MG63 (cell line): ENCODE measurements around the gene PNPO. TPM values are rescaled to one million over a fixed set of nuclear protein-coding genes. Genes with fewer than 3 reads are reported as not detected.

Experiments
- DNase-seq: peaks from one replicate; pipeline ENCODE4 v3.0.0-alpha.2; 2020
- H3K27me3 ChIP-seq: fragments of 250-450 bp; sonication (Bioruptor Pico); 2 replicates; pipeline ENCODE4 v1.5.1; 2020; ENCODE audit warnings: mild to moderate bottlenecking, moderate library complexity
- H3K36me3 ChIP-seq: fragments of 250-450 bp; sonication (Bioruptor Pico); 2 replicates; pipeline ENCODE4 v1.5.1; 2020; ENCODE audit warnings: mild to moderate bottlenecking, moderate library complexity
- H3K4me3 ChIP-seq: fragments of 250-450 bp; sonication (Bioruptor Pico); 2 replicates; pipeline ENCODE4 v1.5.1; 2020; ENCODE audit warnings: mild to moderate bottlenecking, moderate library complexity
- H3K9me3 ChIP-seq: fragments of 250-450 bp; sonication (Bioruptor Pico); 2 replicates; pipeline ENCODE4 v1.5.1; 2020; ENCODE audit warnings: mild to moderate bottlenecking, moderate library complexity
- total RNA-seq: library from RNA; depleted of rRNA; stranded (reverse); fragments of >200 nt; shearing (Covaris generic); gene quantifications from 2 replicates; pipeline ENCODE4 v1.2.3, GENCODE V29; 2014; ENCODE audit warnings: low replicate concordance; rRNA removed

The PNPO gene
- 41.4 and 89.7 TPM in 2 replicates for total RNA-seq

DNA sequence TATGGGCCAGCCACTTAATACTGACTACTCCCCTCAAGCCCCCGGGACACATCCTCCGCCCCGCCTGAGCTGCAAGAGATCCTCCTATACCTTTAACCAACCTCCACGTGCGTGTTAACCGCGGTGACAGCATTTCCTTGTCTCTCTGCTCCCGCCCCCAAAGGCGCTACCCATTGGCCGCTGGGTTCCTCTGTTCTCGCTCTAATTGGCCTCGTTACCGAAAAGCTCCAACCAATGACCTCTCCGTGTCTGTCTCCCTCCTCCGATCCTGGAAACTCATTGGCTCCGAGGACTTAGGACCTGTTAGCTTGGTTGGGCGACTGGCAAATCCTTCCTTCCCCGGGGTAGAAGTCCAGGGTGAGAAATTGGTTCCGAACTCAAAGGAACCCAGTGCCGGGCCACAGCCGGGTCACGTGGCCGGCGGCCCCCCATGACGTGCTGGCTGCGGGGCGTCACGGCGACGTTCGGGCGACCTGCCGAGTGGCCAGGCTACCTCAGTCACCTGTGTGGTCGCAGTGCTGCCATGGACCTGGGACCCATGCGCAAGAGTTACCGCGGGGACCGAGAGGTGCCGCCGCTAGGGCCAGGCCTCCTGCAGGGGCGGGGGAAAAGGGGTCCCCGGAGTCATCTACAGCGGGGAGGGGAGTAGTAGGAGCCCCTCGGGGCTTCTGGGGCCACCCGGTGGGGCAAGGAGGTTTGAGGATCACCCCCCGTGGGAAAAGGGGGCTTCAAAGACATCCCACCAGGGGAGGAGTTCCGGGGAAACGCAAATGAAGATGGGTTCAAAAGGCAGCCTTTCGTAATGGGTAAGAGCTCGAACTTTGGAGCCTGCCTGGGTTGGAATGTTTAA, at the start of gene PNPO:
Gene PNPO (plus strand): TSS at position 326 of the 850 bp plus-strand sequence. CDS start 105 bp downstream, at position 431.
- H3K27me3 ChIP-seq, result no peaks in the 10 kb centered on the region
- H3K36me3 ChIP-seq, result peaks cover 25% of the 10 kb centered on the region
- peaks cover 5% of the 10 kb centered on the region for H3K9me3 ChIP-seq
- H3K4me3 ChIP-seq, result peak within 1 kb of the TSS; percentile 84
- DNase-seq, result peak; percentile 99

DNA sequence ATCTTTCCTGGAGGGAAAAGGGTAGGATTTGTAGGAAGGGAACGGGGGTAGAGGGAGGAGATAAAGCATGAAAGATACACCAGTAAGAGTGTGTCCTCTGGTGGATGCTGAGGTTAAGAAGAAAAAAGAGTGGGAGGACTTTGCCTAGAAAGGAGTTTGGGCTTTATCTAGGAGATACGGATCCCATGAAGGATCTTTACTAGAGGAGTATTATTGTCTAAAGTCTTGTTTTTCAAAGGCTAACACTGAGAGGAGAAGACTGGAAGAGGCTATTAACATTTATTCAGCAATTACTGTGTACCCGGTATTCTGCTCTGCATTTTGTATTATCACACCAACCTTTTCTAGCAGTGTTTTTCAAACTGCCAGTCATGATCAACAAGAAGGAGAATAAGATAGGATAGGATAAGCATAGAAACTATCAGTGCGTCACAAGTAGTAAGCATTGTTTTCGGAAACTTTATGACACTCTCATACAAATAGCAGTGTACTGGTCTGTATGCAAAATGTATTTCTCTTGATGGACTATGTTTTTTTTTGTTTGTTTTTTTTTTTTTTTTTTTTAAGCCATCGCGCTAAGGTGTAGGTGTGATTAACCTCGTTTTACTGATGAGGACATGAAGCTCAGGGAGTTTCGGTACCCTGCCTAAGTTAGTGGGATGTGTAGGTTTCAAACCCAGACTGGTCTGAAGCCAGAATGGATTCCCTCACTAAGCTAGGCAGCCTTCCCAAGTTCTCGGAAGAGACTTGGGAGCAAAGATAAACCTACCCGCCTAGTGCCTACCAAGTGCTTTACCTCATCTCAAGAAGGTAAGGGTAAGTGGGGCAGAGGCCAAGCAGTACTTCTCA, 46.6 kb upstream of the PNPO start:
- no peaks in the 10 kb centered on the region for H3K27me3 ChIP-seq
- no peak for DNase-seq
- H3K36me3 ChIP-seq, result peaks cover 13% of the 10 kb centered on the region
- peak overlapping the region; percentile 91 for H3K4me3 ChIP-seq
- H3K9me3 ChIP-seq, result no peaks in the 10 kb centered on the region

DNA sequence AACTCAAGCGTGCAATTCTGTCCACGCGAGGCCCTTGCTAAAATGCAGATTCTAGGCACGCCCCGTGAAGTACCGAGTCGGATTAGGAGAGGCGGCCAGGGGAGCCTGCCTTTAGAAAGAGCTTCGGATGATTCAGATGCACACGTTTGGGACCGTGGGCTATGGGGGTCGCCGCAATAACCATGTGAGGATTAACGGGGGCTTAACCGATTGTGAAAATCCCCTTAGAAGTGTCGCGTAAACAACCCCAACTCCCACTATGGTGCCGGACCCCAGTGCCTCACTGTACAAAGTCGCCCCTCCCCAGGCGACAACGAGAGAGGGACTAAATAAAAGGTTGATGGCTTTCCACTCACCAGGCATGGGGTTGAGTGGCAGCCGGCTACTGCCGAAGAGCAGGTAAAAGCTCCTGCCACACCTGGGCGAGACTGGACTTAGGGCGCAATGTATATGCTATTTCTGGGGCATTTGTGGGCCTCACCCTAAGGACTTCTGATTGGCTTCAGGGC, 46.0 kb upstream of the PNPO start:
- Histone ChIP-seq H3K36me3 (peaks cover 13% of the 10 kb centered on the region), H3K27me3 (no peaks in the 10 kb centered on the region), H3K4me3 (peak overlapping the region; percentile 91), H3K9me3 (no peaks in the 10 kb centered on the region)
- DNase-seq, result peak; percentile 27

DNA sequence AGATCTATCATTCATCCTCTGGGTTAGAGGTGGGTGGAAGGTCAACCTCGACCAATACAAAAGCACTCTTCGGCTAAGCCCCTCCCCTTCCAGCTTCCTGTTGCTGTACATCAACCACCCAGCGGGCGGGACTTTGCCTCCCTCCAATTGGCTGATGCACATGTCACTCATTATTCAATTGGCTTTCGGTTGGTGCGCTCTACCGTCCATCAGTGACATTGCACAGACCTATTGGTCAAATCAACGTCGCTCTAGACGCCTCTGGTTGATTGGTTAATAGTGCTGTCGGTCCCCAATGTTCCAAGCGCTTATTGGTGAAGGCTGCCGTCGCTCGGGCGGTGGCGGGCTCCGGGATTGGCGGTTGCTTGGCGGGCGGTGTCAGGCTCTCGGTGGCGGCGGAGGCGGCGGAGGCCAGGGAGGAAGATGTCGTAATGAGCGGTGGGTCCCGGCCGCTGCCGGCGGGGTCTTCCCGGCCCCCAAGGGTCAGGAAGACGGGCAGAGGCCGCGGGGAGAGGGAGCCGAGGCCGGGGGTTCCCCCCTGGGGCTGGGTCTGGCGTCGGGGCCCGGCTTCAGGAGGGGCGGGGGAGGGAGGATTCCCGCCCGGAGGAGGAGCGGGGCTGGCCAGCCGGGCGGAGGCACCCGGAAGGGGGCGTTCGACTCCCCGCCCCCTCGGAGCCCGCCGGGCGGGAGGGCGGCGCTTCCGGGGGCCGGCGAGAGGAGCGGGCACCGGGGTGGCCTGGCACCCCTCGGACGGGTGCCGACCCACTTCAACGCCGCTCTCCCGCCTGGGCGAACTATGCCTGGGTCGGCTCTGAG, 45.3 kb upstream of the PNPO start, which contains the start of gene SP2:
Gene SP2 (plus strand): TSS at position 381 of the 816 bp plus-strand sequence. CDS start 51 bp downstream, at position 432.
- Histone ChIP-seq H3K36me3 (peaks cover 13% of the 10 kb centered on the region), H3K9me3 (no peaks in the 10 kb centered on the region), H3K27me3 (no peaks in the 10 kb centered on the region), H3K4me3 (peak within 1 kb of the TSS; percentile 91)
- DNase-seq, result peak; percentile 100

DNA sequence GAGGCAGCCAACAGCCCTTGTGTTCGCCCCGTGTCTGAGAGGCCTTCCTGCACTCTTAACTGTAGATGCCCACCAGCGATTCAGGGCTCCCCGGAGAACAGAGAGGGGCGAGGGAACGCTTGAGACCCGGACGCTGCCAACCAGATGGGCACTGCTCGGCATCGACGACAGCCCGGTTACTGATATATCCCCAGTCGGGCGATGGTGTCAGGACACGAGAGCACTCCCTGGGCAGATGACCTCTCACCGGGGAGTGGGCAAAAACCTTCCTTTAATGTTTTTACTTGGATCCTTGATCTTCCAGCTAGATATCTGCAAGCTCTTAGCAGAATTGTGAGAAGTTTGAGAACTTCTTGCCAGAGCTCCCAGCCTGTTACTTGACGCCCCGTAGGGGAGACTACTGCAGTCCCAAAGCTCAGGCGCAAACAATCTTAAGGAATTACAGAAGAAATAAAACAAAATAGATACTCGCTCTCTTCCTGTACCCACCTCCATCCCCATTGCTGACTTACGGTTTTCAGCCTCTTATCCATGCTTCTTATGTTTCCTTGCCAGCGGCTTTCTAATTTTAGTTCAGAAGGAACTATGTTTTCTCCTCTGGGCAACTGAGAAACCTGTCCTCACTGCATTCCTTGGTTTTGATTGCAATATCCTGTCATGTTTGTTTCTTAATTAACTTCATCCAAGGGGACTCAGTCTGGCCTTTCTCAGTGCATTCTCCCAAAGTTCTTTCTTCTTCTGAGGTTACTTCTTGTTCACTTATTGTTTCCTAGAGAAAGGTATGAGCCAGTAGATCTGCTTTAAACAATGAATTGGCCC, 44.5 kb upstream of the PNPO start:
- no peaks in the 10 kb centered on the region for H3K9me3 ChIP-seq
- DNase-seq, result no peak
- H3K36me3 ChIP-seq, result peaks cover 13% of the 10 kb centered on the region
- H3K27me3 ChIP-seq, result no peaks in the 10 kb centered on the region
- H3K4me3 ChIP-seq, result peak overlapping the region; percentile 80

DNA sequence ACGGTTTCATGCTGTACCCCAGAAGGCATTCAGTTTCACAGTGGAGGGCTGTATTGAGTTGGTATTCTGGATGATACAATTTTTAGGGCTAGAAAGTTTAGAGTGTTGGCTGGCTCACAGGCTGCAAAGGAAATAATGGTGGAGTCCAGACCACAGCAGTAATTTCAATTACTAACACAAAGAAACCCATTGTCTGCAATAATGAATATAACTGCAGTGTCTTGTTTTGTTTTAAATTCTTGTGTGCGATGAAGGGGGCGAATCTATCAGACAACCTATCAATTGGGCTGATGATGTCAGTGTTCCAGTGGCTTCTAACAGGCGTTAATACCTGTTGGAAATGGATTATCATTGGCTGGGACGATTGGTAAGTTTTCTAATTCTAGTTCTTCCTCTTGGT, 43.8 kb upstream of the PNPO start:
- Histone ChIP-seq H3K9me3 (no peaks in the 10 kb centered on the region), H3K4me3 (peak overlapping the region; percentile 80), H3K36me3 (peaks cover 13% of the 10 kb centered on the region), H3K27me3 (no peaks in the 10 kb centered on the region)
- no peak for DNase-seq

DNA sequence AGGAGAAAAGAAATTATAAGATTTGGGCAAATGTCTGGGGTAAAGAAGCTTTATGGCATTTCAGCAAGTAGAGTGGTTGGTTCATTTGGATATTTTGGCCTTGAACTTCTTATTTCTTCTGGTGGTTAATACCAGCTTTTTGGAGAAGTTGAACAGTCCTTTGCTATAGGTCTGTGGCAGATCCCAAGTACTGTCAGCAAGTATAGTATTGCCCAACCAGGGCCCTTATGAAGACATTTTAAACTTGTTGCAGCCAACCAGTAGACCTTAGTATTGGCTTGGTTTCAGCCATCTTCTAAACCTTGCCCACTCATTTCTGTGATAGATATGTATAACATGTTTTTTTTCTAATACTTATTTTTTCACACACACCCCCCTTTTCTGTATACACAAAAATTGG, 43.1 kb upstream of the PNPO start:
- Histone ChIP-seq H3K36me3 (peaks cover 13% of the 10 kb centered on the region), H3K9me3 (no peaks in the 10 kb centered on the region), H3K4me3 (no peak overlapping the region), H3K27me3 (no peaks in the 10 kb centered on the region)
- no peak for DNase-seq

GRCh38 chr17:47899643-47900042, 41.7 kb upstream of the PNPO start:
- no peak for DNase-seq
- Histone ChIP-seq H3K36me3 (peaks cover 17% of the 10 kb centered on the region), H3K27me3 (no peaks in the 10 kb centered on the region), H3K4me3 (no peak overlapping the region), H3K9me3 (no peaks in the 10 kb centered on the region)

GRCh38 chr17:47901423-47901822, 39.9 kb upstream of the PNPO start:
- no peaks in the 10 kb centered on the region for H3K9me3 ChIP-seq
- DNase-seq, result no peak
- H3K36me3 ChIP-seq, result peaks cover 17% of the 10 kb centered on the region
- H3K27me3 ChIP-seq, result no peaks in the 10 kb centered on the region
- H3K4me3 ChIP-seq, result no peak overlapping the region

GRCh38 chr17:47902039-47902744, 39.2 kb upstream of the PNPO start:
- Histone ChIP-seq H3K4me3 (no peak overlapping the region), H3K27me3 (no peaks in the 10 kb centered on the region)

DNA sequence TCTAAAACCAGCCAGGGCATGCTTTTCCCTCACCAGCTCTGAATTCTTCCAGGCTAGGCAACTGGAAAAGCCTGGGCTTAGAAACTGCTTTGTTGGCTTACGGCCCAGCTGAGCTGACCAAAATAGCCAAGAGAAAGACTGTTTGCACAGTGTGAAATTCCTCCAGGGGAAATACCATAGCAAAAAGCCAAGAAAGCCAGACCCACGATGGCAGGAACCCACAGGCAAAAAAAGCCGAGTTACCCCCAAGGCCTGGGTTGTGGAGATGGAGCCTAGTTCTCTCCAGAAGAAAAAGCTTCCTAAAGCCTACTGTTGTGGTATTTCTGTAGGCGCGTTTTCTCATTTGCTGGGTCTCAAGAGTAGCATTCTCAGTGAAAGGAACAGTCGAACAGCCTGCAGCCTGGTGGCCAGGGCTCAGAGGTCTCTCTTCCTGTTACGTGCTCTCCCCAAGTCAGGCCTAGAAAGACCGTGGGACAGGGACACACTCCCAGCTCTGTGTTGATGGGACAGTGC, 36.1 kb upstream of the PNPO start:
- peaks cover 13% of the 10 kb centered on the region for H3K36me3 ChIP-seq
- H3K27me3 ChIP-seq, result no peaks in the 10 kb centered on the region
- H3K4me3 ChIP-seq, result no peak overlapping the region
- DNase-seq, result peak; percentile 82
- no peaks in the 10 kb centered on the region for H3K9me3 ChIP-seq

More at GRCh38 chr17:47902039-47902744, 39.2 kb upstream of the PNPO start:
- DNase-seq, result no peak
- peaks cover 17% of the 10 kb centered on the region for H3K36me3 ChIP-seq
- H3K9me3 ChIP-seq, result no peaks in the 10 kb centered on the region

GRCh38 chr17:47906443-47906842, 34.9 kb upstream of the PNPO start:
- Histone ChIP-seq H3K9me3 (no peaks in the 10 kb centered on the region), H3K36me3 (peaks cover 18% of the 10 kb centered on the region), H3K4me3 (no peak overlapping the region), H3K27me3 (no peaks in the 10 kb centered on the region)
- DNase-seq, result no peak

DNA sequence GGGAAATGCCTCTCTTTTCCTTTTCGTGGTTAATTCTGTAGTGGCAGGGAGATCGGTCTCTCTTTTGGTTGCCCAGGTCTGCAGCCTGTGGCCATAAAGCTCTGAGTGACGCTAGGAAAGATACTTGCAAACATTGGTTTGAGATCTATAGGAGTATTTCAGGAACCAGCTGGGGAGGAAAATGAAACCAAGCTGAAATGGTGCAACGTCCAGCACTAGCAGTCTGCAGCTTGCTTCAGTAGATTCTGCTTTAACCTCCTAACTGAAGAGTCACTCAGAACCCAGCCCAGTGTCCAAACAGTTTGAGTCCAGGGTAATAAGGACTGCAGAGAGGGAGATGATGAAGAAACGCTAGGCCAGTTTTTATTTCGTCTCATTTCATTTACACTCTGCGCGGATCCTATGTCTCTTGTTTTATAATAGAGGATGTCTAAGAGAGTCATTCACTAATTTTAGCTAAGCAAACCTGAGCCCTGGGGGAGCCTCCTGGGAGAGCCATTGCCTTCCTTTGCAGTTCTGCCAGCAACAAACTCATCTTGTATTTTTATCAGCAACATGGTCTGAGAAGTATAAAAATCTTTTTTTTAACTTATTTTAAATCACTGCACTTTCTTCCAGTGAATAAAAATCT, 33.3 kb upstream of the PNPO start:
- H3K9me3 ChIP-seq, result no peaks in the 10 kb centered on the region
- H3K36me3 ChIP-seq, result peaks cover 18% of the 10 kb centered on the region
- DNase-seq, result no peak
- H3K27me3 ChIP-seq, result no peaks in the 10 kb centered on the region
- no peak overlapping the region for H3K4me3 ChIP-seq

- H3K27me3 ChIP-seq, result no peaks in the 10 kb centered on the region
- H3K4me3 ChIP-seq, result no peak overlapping the region
- no peaks in the 10 kb centered on the region for H3K9me3 ChIP-seq
- DNase-seq, result no peak
- H3K36me3 ChIP-seq, result peaks cover 20% of the 10 kb centered on the region
These were observed 28.3 kb upstream of the PNPO start for GRCh38 chr17:47913050-47913449.
